IMR-90 (cell line): ENCODE measurements around the gene PLD6. TPM values are rescaled to one million over a fixed set of nuclear protein-coding genes. Genes with fewer than 3 reads are reported as not detected.

Experiments used
- ATAC-seq: fragments of 200-7000 bp; cut with Tn5 transposase; 2 replicates; pipeline ENCODE4 v1.9.1; 2020; ENCODE audit warnings: low read depth, mild to moderate bottlenecking, moderate library complexity
- BruUV-seq: library from RNA; stranded (reverse); fragments of 400-500 nt; replicated peaks from 2 replicates; lab custom pipeline; 2021; lab: Mats Ljungman, UMichigan
- CTCF ChIA-PET: fragments of 300-600 bp; formaldehyde crosslinking; extraction: SDS; loops from one replicate; lab custom pipeline; 2021; ENCODE audit warnings: antibody characterized with exemption; lab: Yijun Ruan, JAX
- POLR2A ChIA-PET: fragments of 300-600 bp; sonication (Branson Sonifier 250); formaldehyde crosslinking; loops from one replicate; lab custom pipeline; 2022; ENCODE audit warnings: antibody characterized with exemption; ENCODE audit not compliant: unreplicated experiment; lab: Charles Lee
- DNase-seq: peaks from one replicate; pipeline ENCODE4 v3.0.0; 2013
- H2AFZ ChIP-seq: replicated peaks from 2 replicates; pipeline ENCODE3; 2013; ENCODE audit warnings: low read length, mild to moderate bottlenecking; ENCODE audit not compliant: poor library complexity
- H2AK5ac ChIP-seq: 2 replicates; pipeline ENCODE4 v1.6.1; 2013; ENCODE audit warnings: low read depth, low read length, inconsistent platforms
- H2AK9ac ChIP-seq: replicated peaks from 2 replicates; pipeline ENCODE3; 2013; ENCODE audit warnings: mild to moderate bottlenecking, low read depth, low read length, moderate library complexity; ENCODE audit not compliant: poor library complexity
- H2BK120ac ChIP-seq: 2 replicates; pipeline ENCODE4 v1.6.1; 2013; ENCODE audit warnings: low read depth, low read length, inconsistent platforms
- H2BK15ac ChIP-seq: 3 replicates; pipeline ENCODE4 v1.6.1; 2013; ENCODE audit warnings: low read depth, low read length, inconsistent platforms
- H2BK20ac ChIP-seq: 2 replicates; pipeline ENCODE4 v1.6.1; 2013; ENCODE audit warnings: low read depth, mild to moderate bottlenecking, inconsistent platforms, low read length, moderate library complexity
- H2BK5ac ChIP-seq: 2 replicates; pipeline ENCODE4 v1.6.1; 2013; ENCODE audit warnings: mild to moderate bottlenecking, low read depth, low read length, inconsistent platforms; ENCODE audit not compliant: poor library complexity, severe bottlenecking
- H3K14ac ChIP-seq: replicated peaks from 2 replicates; pipeline ENCODE4 v1.6.1; 2013; ENCODE audit warnings: low read depth, low read length, inconsistent platforms
- H3K18ac ChIP-seq: 2 replicates; pipeline ENCODE4 v1.6.1; 2013; ENCODE audit warnings: low read depth, low read length, control low read depth
- H3K23ac ChIP-seq: 2 replicates; pipeline ENCODE4 v1.6.1; 2013; ENCODE audit warnings: low read depth, low read length, inconsistent platforms
- H3K27ac ChIP-seq: 2 replicates; pipeline ENCODE4 v1.5.1; 2013; ENCODE audit warnings: mild to moderate bottlenecking, control low read depth, low read length; ENCODE audit not compliant: insufficient read depth
- H3K27me3 ChIP-seq: 2 replicates; pipeline ENCODE4 v1.6.1; 2013; ENCODE audit warnings: low read length; ENCODE audit not compliant: control insufficient read depth, insufficient read depth
- H3K36me3 ChIP-seq: 2 replicates; pipeline ENCODE4 v1.6.1; 2013; ENCODE audit warnings: low read length, mixed read lengths; ENCODE audit not compliant: control insufficient read depth, insufficient read depth
- H3K4ac ChIP-seq: 2 replicates; pipeline ENCODE4 v1.6.1; 2013; ENCODE audit warnings: low read depth, low read length, inconsistent platforms
- H3K4me1 ChIP-seq: 2 replicates; pipeline ENCODE4 v1.6.1; 2013; ENCODE audit warnings: low read length, mixed read lengths; ENCODE audit not compliant: control insufficient read depth, insufficient read depth
- H3K4me2 ChIP-seq: 2 replicates; pipeline ENCODE4 v1.6.1; 2013; ENCODE audit warnings: low read depth, mild to moderate bottlenecking, control low read depth, low read length, moderate library complexity
- H3K4me3 ChIP-seq: 2 replicates; pipeline ENCODE4 v1.5.1; 2013; ENCODE audit warnings: low read depth, mild to moderate bottlenecking, control low read depth, low read length, moderate library complexity; ENCODE audit not compliant: insufficient read depth
- H3K56ac ChIP-seq: 2 replicates; pipeline ENCODE4 v1.6.1; 2013; ENCODE audit warnings: low read length, inconsistent platforms; ENCODE audit not compliant: insufficient read depth; ENCODE audit errors: extremely low read depth
- H3K79me1 ChIP-seq, 2 experiments: 2 replicates each; pipeline ENCODE4 v1.6.1; 2013; ENCODE audit warnings: low read length in 2 of 2, inconsistent platforms in 1 of 2, low read depth in 1 of 2
- H3K9ac ChIP-seq: 2 replicates; pipeline ENCODE4 v1.6.1; 2013; ENCODE audit warnings: low read depth, low read length, control low read depth
- H3K9me1 ChIP-seq: 2 replicates; pipeline ENCODE4 v1.6.1; 2013; ENCODE audit warnings: low read length, inconsistent platforms; ENCODE audit not compliant: insufficient read depth
- H3K9me3 ChIP-seq: 2 replicates; pipeline ENCODE4 v1.6.1; 2013; ENCODE audit warnings: low read length; ENCODE audit not compliant: control insufficient read depth, insufficient read depth
- H4K20me1 ChIP-seq: 2 replicates; pipeline ENCODE4 v1.6.1; 2013; ENCODE audit warnings: low read length, inconsistent platforms; ENCODE audit not compliant: insufficient read depth
- H4K5ac ChIP-seq: 2 replicates; pipeline ENCODE4 v1.6.1; 2013; ENCODE audit warnings: mild to moderate bottlenecking, low read depth, low read length, control low read depth
- H4K8ac ChIP-seq, 2 experiments: 2 replicates each; pipeline ENCODE4 v1.6.1; 2013; ENCODE audit warnings: low read depth in 2 of 2, low read length in 2 of 2, control low read depth in 1 of 2, inconsistent platforms in 1 of 2
- H4K91ac ChIP-seq: 2 replicates; pipeline ENCODE4 v1.6.1; 2013; ENCODE audit warnings: low read depth, low read length, inconsistent platforms; ENCODE audit not compliant: insufficient read depth
- CEBPB ChIP-seq: IDR thresholded peaks from 2 replicates; pipeline ENCODE4 v1.6.1; 2012; ENCODE audit warnings: low read depth, low read length, improper control_type of control experiment
- MAZ ChIP-seq: IDR thresholded peaks from 2 replicates; pipeline ENCODE4 v1.6.1; 2012; ENCODE audit warnings: low read depth, mild to moderate bottlenecking, low read length, improper control_type of control experiment, moderate library complexity, borderline replicate concordance
- MXI1 ChIP-seq: IDR thresholded peaks from 2 replicates; pipeline ENCODE4 v1.6.1; 2012; ENCODE audit warnings: low read depth, mild to moderate bottlenecking, low read length, moderate library complexity, borderline replicate concordance
- RFX5 ChIP-seq: IDR thresholded peaks from 2 replicates; pipeline ENCODE4 v1.8.0; 2012; ENCODE audit warnings: low read depth, mild to moderate bottlenecking, low read length, moderate library complexity
- SMC3 ChIP-seq: fragments of 150-350 bp; IDR thresholded peaks from 2 replicates; pipeline ENCODE4 v1.6.1; 2016; ENCODE audit warnings: low read depth, mild to moderate bottlenecking, antibody characterized with exemption, low read length, moderate library complexity
- WGBS, 2 experiments: methylation state at CpG; one replicate each; pipeline versions ENCODE4 v1.1.5 to v1.1.7; 2013; ENCODE audit warnings: missing lambda C conversion rate in 2 of 2; ENCODE audit not compliant: insufficient read length in 1 of 2; ENCODE audit errors: extremely low coverage in 2 of 2; 5-methylcytosine and 5-hydroxymethylcytosine counted together
- dilution Hi-C: fragments of 300-500 bp; cut with HindIII; formaldehyde crosslinking; loops from one replicate; pipeline ENCODE4 v1.14.3; 2018; ENCODE audit warnings: low sequenced_read_pairs; ENCODE audit not compliant: unreplicated experiment
- in situ Hi-C: fragments of 300-500 bp; cut with MboI; formaldehyde crosslinking; loops from 3 replicates; pipeline ENCODE4 v1.14.3; 2019; ENCODE audit warnings: low sequenced_read_pairs, inconsistent platforms, mixed read lengths
- intact Hi-C: fragments of 100-400 bp; cut with micrococcal nuclease; formaldehyde crosslinking; loops from 2 replicates; pipeline ENCODE4 v1.10.0; 2022
- polyA plus RNA-seq, 3 experiments: library from polyadenylated mRNA; depleted of rRNA; stranded (reverse); fragments of >200 nt; gene quantifications; 2 replicates each; pipeline ENCODE4 v1.2.3, GENCODE V29; 2012; ENCODE audit warnings: low replicate concordance in 1 of 3
- total RNA-seq: library from RNA; depleted of rRNA; stranded (reverse); fragments of >200 nt; gene quantifications from 2 replicates; pipeline ENCODE4 v1.2.3, GENCODE V29; 2012

PLD6 gene
- total and polyA plus RNA-seq, 2 of the 4 experiments (the other 2 are of a cell fraction): 1.1 to 1.5 TPM

DNA sequence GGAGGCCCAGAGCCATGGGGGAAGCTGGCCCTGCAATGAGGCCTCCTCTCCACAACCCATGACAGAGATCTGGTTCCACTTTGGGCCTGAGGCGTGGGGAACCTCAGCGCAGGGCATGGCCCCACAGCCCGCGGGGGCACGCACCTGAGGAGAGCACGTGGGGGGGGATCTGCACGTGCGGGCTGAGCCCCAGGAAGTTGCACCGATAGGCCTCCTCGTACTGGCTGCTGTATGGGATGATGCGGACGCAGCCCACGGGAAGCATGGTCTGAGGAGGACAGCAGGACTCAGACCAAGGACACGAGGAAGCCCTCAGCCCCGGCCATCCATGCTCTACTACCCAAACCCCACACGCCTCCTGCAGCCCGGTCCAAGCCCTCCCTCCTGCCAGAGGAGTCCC is 10.1 kb upstream of the PLD6 start:
- H3K56ac ChIP-seq: no peak overlapping the region
- no peak overlapping the region for H3K27ac ChIP-seq
- H2AFZ ChIP-seq: no peak overlapping the region
- no peak overlapping the region for H4K5ac ChIP-seq
- intact Hi-C loops (no loop called here), dilution Hi-C loops (no loop called here), in situ Hi-C loops (no loop called here)
- ChIA-PET POLR2A (no interaction called here), CTCF (no interaction called here)
- no peak for ATAC-seq
- no TSS peak for BruUV-seq
- no peak overlapping the region for H3K14ac ChIP-seq
- H2AK9ac ChIP-seq: no peak overlapping the region
- no peak overlapping the region for H3K23ac ChIP-seq
- DNase-seq: no peak
- no peak overlapping the region for H4K91ac ChIP-seq
- whole genome bisulfite sequencing, 2 experiments: 100% methylated on average over 2 of the region's 17 CpGs; no CpG with 5 or more reads in 1 of the 2 experiments
- H2BK120ac ChIP-seq: no peak overlapping the region
- TF ChIP-seq CEBPB: no peak
- no peak for TF ChIP-seq RFX5
- TF ChIP-seq MAZ: no peak
- TF ChIP-seq SMC3: no peak
- no peak for TF ChIP-seq MXI1
- H3K4ac ChIP-seq: no peak overlapping the region
- no peak overlapping the region for H3K4me2 ChIP-seq
- peaks cover 8% of the 10 kb centered on the region; the same call in 1 of the 2 replicates for H3K9me1 ChIP-seq
- H3K4me1 ChIP-seq: no peaks in the 10 kb centered on the region
- no peak overlapping the region for H2BK20ac ChIP-seq
- no peak overlapping the region for H4K8ac ChIP-seq
- no peak overlapping the region for H2BK15ac ChIP-seq
- no peaks in the 10 kb centered on the region for H3K27me3 ChIP-seq
- peaks cover 2 to 37% of the 10 kb centered on the region in 2 experiments; a peak in 3 of 4 replicates for H3K79me1 ChIP-seq
- H3K18ac ChIP-seq: no peak overlapping the region
- H3K9ac ChIP-seq: no peak overlapping the region
- H2AK5ac ChIP-seq: no peak overlapping the region
- no peak overlapping the region for H3K4me3 ChIP-seq
- peaks cover 80% of the 10 kb centered on the region for H3K36me3 ChIP-seq
- H3K9me3 ChIP-seq: no peaks in the 10 kb centered on the region
- peaks cover 19% of the 10 kb centered on the region for H4K20me1 ChIP-seq
- no peak overlapping the region for H2BK5ac ChIP-seq
